HEK293 (cell line): ENCODE results near the gene MAU2.

ENCODE experiments used
- ZNF274 ChIP-seq, 2 experiments: fragments of 200-500 bp in 1 of 2; fragments of 450-650 bp in 1 of 2; sonication (Bioruptor generic) in 1 of 2; formaldehyde crosslinking in 1 of 2; IDR thresholded peaks; 2 replicates each; pipeline versions ENCODE4 v1.5.1 to v1.6.1; 2014 to 2016; ENCODE audit warnings: borderline replicate concordance in 1 of 2, inconsistent platforms in 1 of 2, low read length in 1 of 2, missing biosample characterization in 1 of 2, missing genetic modification characterization in 1 of 2
- ZNF510 ChIP-seq: fragments of 450-650 bp; formaldehyde crosslinking; IDR thresholded peaks from 2 replicates; pipeline ENCODE4 v1.5.1; 2018; ENCODE audit warnings: mild to moderate bottlenecking, missing genetic modification characterization, missing biosample characterization; ENCODE audit not compliant: insufficient replicate concordance
- TF ChIP-seq, protein P1 (sequence below): fragments of 450-650 bp; formaldehyde crosslinking; IDR thresholded peaks from 2 replicates; pipeline ENCODE4 v1.5.1; 2017; ENCODE audit warnings: missing biosample characterization, missing genetic modification characterization
- TF ChIP-seq, protein P2 (sequence below): fragments of 450-650 bp; formaldehyde crosslinking; IDR thresholded peaks from 2 replicates; pipeline ENCODE4 v1.5.1; 2016; ENCODE audit warnings: missing biosample characterization, missing genetic modification characterization
- TF ChIP-seq, protein P3 (sequence below): fragments of 450-650 bp; formaldehyde crosslinking; IDR thresholded peaks from 2 replicates; pipeline ENCODE4 v1.5.1; 2016; ENCODE audit warnings: missing biosample characterization, missing genetic modification characterization

DNA sequence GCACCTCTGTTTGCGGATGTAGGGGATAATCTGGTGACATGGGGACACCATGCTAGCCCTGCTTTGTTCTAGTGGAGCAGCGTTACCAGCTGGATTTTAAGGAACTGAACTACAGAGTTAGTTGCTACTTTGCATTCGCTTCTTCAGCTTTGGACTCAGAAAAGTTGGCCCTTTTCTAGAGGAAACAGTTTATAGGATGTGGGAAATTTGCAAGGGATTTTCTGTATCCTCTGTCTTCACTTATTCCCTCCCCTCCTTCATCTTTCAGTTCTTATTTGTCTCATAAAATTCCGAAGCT lies 87.0 kb downstream of the MAU2 start:
- TF ChIP-seq, protein P1, sequence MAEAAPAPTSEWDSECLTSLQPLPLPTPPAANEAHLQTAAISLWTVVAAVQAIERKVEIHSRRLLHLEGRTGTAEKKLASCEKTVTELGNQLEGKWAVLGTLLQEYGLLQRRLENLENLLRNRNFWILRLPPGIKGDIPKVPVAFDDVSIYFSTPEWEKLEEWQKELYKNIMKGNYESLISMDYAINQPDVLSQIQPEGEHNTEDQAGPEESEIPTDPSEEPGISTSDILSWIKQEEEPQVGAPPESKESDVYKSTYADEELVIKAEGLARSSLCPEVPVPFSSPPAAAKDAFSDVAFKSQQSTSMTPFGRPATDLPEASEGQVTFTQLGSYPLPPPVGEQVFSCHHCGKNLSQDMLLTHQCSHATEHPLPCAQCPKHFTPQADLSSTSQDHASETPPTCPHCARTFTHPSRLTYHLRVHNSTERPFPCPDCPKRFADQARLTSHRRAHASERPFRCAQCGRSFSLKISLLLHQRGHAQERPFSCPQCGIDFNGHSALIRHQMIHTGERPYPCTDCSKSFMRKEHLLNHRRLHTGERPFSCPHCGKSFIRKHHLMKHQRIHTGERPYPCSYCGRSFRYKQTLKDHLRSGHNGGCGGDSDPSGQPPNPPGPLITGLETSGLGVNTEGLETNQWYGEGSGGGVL: no peak
- TF ChIP-seq ZNF274 (IDR thresholded peaks at IDR 0.05; ENCODE audit: low read length) (no peak), ZNF274 (tag by site-specific recombination; IDR thresholded peaks at IDR 0.05; ENCODE audit: borderline replicate concordance) (no peak), ZNF510 (tag by site-specific recombination) (no peak)
- TF ChIP-seq, protein P2, sequence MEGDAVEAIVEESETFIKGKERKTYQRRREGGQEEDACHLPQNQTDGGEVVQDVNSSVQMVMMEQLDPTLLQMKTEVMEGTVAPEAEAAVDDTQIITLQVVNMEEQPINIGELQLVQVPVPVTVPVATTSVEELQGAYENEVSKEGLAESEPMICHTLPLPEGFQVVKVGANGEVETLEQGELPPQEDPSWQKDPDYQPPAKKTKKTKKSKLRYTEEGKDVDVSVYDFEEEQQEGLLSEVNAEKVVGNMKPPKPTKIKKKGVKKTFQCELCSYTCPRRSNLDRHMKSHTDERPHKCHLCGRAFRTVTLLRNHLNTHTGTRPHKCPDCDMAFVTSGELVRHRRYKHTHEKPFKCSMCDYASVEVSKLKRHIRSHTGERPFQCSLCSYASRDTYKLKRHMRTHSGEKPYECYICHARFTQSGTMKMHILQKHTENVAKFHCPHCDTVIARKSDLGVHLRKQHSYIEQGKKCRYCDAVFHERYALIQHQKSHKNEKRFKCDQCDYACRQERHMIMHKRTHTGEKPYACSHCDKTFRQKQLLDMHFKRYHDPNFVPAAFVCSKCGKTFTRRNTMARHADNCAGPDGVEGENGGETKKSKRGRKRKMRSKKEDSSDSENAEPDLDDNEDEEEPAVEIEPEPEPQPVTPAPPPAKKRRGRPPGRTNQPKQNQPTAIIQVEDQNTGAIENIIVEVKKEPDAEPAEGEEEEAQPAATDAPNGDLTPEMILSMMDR (tag by site-specific recombination): no peak
- TF ChIP-seq, protein P3, sequence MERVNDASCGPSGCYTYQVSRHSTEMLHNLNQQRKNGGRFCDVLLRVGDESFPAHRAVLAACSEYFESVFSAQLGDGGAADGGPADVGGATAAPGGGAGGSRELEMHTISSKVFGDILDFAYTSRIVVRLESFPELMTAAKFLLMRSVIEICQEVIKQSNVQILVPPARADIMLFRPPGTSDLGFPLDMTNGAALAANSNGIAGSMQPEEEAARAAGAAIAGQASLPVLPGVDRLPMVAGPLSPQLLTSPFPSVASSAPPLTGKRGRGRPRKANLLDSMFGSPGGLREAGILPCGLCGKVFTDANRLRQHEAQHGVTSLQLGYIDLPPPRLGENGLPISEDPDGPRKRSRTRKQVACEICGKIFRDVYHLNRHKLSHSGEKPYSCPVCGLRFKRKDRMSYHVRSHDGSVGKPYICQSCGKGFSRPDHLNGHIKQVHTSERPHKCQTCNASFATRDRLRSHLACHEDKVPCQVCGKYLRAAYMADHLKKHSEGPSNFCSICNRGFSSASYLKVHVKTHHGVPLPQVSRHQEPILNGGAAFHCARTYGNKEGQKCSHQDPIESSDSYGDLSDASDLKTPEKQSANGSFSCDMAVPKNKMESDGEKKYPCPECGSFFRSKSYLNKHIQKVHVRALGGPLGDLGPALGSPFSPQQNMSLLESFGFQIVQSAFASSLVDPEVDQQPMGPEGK: no peak
